HG03378 (cell line): ENCODE data around the gene NTSR1.

Experiments
- ATAC-seq: cut with Tn5 transposase; IDR thresholded peaks from one replicate; pipeline ENCODE4 v1.9.1; 2021; ENCODE audit warnings: mild to moderate bottlenecking, moderate library complexity; ENCODE audit not compliant: unreplicated experiment

Gene NTSR1

GRCh38 chr20:62780204-62780603, 71.6 kb downstream of the NTSR1 start:
- no peak for ATAC-seq

- no peak for ATAC-seq
Measured at GRCh38 chr20:62780696-62781095, 72.1 kb downstream of the NTSR1 start.

GRCh38 chr20:62782149-62782892, 73.7 kb downstream of the NTSR1 start:
- ATAC-seq = no peak

- no peak for ATAC-seq
Measured at GRCh38 chr20:62782893-62783278, 74.2 kb downstream of the NTSR1 start.

- no peak for ATAC-seq
Measured at GRCh38 chr20:62784497-62784896, 75.9 kb downstream of the NTSR1 start.

- ATAC-seq = no peak
Measured at GRCh38 chr20:62785393-62785792, 76.8 kb downstream of the NTSR1 start.

- no peak for ATAC-seq
Measured at GRCh38 chr20:62786157-62786556, 77.5 kb downstream of the NTSR1 start.

- ATAC-seq = no peak
Measured at GRCh38 chr20:62787321-62787720, 78.7 kb downstream of the NTSR1 start.

- ATAC-seq = no peak
Measured at GRCh38 chr20:62787866-62788265, 79.2 kb downstream of the NTSR1 start.

- ATAC-seq = no peak
Measured at GRCh38 chr20:62788607-62789006, 80.0 kb downstream of the NTSR1 start.

GRCh38 chr20:62790075-62790474, 81.4 kb downstream of the NTSR1 start:
- ATAC-seq = no peak

- no peak for ATAC-seq
Measured at GRCh38 chr20:62791301-62792181, 82.9 kb downstream of the NTSR1 start.

- ATAC-seq = no peak
Measured at GRCh38 chr20:62792182-62792939, 83.7 kb downstream of the NTSR1 start.

- no peak for ATAC-seq
Measured at GRCh38 chr20:62792940-62793756, 84.5 kb downstream of the NTSR1 start.

GRCh38 chr20:62793757-62794006, 85.0 kb downstream of the NTSR1 start:
- ATAC-seq = no peak

GRCh38 chr20:62794007-62794724, 85.5 kb downstream of the NTSR1 start:
- ATAC-seq = peak; percentile 55

- ATAC-seq = no peak
Measured at GRCh38 chr20:62795023-62795761, 86.6 kb downstream of the NTSR1 start.

GRCh38 chr20:62796699-62797491, 88.3 kb downstream of the NTSR1 start:
- ATAC-seq = no peak
